ENCODE data around the gene BCAN.

Gene BCAN

DNA sequence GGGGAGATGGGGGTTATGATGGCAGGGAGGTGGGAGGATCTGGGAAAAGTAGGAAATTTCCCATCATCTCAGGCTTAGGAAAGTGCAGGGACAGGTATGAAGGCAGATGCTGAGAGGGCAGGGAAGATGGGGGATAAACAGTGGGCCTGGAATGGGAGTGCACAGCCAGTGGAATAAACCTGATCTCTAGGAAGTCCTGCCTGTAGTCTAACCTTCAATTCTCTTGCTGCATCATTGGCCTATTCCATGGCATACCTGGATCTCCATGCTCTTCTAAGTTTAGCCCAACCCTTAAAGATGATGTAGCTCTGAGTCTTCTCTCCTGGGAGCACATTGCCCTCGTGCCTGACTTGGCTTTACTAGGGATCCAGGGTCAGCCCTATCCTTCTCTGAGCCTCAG lies 2.7 kb downstream of the BCAN start:
- no peak for DNase-seq

GRCh38 chr1:156645056-156645455 lies 3.1 kb downstream of the BCAN start:
- no peak for DNase-seq

- DNase-seq: no peak
Observed at GRCh38 chr1:156645666-156646065, 3.7 kb downstream of the BCAN start.

DNA sequence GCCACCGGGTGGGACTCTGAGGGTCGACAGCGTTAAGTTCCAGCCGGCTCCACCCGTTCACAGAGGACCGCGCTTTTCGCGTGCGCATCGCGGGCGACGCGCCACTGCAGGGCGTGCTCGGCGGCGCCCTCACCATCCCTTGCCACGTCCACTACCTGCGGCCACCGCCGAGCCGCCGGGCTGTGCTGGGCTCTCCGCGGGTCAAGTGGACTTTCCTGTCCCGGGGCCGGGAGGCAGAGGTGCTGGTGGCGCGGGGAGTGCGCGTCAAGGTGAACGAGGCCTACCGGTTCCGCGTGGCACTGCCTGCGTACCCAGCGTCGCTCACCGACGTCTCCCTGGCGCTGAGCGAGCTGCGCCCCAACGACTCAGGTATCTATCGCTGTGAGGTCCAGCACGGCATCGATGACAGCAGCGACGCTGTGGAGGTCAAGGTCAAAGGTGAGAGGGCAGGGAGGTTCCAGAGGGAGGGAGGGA lies 4.9 kb downstream of the BCAN start:
- no peak for DNase-seq

GRCh38 chr1:156647351-156647750 lies 5.4 kb downstream of the BCAN start:
- no peak for DNase-seq

DNA sequence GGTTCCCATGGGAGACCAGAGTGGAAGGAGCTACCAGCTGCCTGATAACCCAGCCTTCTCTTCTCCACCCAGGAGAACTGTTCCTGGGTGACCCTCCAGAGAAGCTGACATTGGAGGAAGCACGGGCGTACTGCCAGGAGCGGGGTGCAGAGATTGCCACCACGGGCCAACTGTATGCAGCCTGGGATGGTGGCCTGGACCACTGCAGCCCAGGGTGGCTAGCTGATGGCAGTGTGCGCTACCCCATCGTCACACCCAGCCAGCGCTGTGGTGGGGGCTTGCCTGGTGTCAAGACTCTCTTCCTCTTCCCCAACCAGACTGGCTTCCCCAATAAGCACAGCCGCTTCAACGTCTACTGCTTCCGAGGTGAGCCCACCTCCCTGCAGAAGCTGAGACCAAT lies 6.6 kb downstream of the BCAN start:
- DNase-seq: no peak

GRCh38 chr1:156648951-156649350 lies 7.0 kb downstream of the BCAN start:
- DNase-seq: no peak

DNA sequence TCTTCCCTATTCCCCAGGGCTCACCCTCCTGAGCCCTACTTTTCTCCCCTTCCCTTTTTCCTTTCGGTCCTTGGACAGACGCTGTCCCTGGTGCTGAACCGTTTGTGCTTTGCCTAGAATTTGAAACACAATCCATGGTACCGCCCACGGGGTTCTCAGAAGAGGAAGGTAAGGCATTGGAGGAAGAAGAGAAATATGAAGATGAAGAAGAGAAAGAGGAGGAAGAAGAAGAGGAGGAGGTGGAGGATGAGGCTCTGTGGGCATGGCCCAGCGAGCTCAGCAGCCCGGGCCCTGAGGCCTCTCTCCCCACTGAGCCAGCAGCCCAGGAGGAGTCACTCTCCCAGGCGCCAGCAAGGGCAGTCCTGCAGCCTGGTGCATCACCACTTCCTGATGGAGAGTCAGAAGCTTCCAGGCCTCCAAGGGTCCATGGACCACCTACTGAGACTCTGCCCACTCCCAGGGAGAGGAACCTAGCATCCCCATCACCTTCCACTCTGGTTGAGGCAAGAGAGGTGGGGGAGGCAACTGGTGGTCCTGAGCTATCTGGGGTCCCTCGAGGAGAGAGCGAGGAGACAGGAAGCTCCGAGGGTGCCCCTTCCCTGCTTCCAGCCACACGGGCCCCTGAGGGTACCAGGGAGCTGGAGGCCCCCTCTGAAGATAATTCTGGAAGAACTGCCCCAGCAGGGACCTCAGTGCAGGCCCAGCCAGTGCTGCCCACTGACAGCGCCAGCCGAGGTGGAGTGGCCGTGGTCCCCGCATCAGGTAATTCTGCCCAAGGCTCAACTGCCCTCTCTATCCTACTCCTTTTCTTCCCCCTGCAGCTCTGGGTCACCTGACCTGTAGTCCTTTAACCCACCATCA lies 10.4 kb downstream of the BCAN start:
- no peak for DNase-seq

DNA sequence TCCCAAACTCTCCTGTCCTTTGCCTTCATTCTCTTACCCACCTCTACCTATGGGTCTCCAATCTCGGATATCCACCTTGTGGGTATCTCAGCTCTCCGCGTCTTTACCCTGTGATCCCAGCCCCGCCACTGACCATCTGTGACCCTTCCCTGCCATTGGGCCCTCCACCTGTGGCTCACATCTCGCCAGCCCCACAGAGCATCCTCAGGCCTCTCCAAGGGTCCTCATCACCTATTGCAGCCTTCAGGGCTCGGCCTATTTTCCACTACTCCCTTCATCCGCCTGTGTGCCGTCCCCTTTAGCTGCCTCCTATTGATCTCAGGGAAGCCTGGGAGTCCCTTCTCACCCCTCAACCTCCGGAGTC lies 11.1 kb downstream of the BCAN start:
- DNase-seq: no peak

DNA sequence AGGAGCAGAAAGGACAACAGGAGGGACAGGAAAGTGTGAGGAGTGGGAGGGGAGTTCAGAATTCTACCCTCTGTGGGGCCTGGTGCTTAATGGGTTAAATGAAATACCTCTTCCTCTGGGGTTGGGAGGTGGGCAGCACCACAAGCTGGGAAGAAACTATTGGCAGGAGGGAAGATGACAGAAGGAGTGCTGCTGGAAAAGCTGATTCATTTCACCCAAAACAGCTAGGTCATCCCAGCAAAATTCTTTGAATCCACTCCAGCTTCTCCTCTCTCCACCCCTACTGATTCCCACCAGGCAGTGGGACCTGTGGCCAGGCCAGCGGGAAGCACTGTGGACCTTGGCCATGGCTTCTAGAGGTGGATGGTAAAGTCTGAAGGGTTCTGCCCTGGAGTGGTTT lies 12.8 kb downstream of the BCAN start:
- no peak for DNase-seq

GRCh38 chr1:156655151-156655903 lies 13.4 kb downstream of the BCAN start:
- no peak for DNase-seq

GRCh38 chr1:156655904-156656516 lies 14.1 kb downstream of the BCAN start:
- no peak for DNase-seq

DNA sequence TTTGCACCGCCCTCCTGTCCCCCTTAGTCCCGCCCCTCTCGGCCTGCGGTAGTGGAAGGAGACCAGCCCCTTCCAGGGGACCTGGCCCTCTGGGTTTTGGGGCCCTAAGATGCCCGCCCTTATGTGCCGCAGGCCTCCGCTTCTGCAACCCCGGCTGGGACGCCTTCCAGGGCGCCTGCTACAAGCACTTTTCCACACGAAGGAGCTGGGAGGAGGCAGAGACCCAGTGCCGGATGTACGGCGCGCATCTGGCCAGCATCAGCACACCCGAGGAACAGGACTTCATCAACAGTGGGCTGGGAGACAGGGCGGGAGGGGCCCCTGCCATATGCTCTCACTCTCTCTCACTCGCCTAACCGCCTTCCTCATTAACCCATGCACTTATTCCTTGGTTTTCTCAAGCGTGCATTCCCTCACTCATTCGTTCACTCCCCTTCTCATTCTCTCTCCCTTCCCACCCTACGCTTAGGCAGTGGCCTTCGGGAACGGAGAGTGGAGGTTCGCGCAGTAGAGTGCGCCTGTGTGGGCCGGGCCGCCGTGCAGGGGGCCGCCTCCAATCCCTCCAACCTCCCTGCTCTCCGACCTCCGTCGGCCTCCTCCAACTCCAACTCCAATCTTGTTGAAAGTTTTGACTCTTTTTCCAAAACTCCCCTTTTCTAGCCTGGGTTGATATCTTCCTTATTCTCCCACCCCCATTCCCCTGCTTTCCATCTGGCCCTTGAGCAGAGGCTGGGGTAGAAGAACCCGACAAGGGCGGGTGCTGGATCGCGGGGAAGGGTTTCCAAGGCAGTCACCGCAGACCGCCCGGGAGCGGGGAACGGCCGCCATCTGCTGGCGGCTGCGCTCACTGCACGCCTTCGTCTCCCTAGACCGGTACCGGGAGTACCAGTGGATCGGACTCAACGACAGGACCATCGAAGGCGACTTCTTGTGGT lies 15.2 kb downstream of the BCAN start:
- DNase-seq: peak; percentile 66 to 70

DNA sequence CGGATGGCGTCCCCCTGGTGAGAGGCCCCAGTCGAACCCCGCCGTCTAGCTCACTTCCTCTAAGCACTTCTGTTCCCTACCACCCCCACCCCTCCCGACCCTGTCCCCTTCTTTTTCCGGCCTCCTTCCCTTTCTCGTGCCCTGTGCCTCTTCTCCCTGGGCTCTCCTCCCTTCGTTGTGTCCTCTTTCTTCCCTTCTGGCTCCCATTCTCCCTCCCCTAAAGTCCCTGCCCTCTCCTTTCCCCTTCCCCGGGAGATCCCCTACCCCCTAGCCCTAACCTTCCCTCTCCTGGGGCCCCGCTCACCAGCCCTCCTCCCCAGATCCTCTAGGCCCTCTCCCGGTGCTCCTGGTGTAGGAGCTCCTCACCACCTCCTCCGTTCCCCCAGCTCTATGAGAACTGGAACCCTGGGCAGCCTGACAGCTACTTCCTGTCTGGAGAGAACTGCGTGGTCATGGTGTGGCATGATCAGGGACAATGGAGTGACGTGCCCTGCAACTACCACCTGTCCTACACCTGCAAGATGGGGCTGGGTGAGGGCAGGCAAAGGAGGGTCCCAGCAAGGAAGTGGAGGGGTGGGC lies 15.9 kb downstream of the BCAN start:
- DNase-seq: peak; percentile 89 to 91

DNA sequence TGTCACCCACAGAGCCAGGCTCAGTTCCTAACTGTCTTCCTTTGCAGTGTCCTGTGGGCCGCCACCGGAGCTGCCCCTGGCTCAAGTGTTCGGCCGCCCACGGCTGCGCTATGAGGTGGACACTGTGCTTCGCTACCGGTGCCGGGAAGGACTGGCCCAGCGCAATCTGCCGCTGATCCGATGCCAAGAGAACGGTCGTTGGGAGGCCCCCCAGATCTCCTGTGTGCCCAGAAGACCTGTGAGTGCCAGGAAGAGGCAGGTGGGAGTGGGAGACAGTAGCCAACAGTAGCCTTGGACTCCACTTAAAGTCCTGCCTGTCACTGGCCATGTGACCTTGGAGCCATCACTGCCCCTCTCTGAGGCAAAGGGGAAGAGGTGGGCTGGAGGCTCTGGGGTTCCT lies 16.6 kb downstream of the BCAN start:
- peak; percentile 61 to 77 for DNase-seq

GRCh38 chr1:156658945-156659574 lies 17.1 kb downstream of the BCAN start:
- peak; percentile 80 to 90 for DNase-seq

DNA sequence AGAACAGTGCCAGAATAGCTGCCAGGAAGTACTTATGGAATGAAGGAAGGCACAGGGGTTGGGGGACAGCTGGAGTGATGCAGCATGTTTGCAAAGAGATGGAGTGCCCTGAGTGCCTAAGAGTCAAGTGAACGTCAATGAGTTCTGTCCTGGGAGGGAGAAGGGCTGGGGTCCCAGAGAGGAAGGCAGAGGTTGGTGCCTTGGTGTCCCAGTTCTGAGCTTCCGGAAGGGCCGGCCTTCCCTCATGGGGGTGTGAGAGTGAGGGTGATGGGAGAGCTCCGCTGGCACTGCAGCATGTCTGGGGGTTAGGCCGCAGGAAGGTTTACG lies 17.7 kb downstream of the BCAN start:
- no peak for DNase-seq

DNA sequence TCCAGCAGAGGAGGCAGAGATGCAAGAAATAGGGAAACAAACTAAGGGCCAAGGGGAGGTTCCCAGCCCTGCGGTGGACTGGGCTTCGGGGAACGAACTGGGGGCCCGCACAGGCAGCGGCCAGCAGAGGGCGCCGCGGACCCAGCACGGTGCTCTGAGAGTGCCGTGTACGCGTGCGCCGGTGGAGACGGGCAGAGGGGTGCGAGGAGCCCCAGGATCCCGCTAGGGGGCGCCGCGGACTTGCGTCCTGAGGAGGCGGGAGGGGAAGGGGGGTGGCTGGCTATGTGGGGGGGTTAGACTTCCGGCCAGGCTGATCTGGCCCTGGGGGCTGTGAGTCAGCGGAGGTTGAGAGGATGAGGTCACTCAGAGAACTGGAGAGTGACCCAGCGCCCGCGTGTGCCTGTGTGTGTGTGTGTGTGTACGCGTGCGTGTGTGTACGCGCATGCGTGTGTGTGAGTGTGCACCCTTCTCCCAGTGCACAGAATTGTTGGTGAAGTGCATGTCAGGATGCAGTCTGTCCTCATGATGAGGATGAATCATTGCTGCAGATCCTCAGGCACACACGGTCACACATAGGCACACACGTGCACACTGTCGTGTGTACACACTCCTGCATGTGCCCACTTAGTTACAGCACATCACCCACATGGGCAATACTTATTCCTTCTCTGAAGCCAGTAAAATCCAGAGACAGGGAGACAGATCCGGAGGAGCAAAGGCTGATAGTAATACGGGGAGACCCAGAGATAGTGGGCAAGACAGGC lies 18.3 kb downstream of the BCAN start:
- DNase-seq: peak; percentile 99

- no peak for DNase-seq
Observed at GRCh38 chr1:156660752-156661112, 18.8 kb downstream of the BCAN start.

DNA sequence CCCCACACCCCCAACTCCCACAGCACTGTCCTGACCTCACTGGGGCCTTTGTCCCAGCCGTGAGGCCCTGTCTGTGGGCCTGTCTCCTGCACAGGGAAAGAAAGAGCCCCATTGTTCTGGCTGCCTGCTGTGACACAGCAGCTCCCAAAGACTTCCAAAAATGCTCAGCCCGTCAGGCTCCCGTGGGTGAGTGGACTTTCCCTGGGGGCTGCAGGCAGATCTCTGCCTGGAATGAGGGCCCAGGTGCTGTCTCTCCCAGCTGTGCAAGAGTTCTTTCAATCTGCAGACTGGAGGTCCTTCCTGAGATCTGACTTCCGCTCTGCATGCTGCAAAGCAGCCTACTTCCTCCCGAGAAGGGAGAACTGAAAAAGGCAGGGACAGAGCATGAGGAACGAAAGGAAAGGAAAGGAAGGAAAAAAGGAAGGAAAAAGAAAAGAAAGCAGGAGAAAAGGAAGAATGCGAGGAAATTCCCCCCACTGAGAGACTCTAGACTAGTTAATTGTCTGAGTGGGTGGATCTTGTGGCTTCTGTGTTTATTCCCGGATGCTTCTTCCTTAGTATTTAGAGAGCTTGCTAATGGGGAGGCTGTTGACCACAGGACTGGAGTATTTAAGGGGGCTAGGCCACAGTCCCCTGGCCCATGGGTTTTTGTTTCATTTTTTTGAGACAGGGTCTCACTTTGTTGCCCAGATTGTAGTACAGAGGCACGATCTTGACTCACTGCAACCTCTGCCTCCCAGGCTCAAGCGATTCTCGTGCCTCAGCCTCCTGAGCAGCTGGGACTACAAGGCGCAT lies 20.3 kb downstream of the BCAN start:
- DNase-seq: no peak

- no peak for DNase-seq
Observed at GRCh38 chr1:156662800-156663055, 20.8 kb downstream of the BCAN start.
